Measurements from ENCODE around the gene PKD1.

The PKD1 gene

DNA sequence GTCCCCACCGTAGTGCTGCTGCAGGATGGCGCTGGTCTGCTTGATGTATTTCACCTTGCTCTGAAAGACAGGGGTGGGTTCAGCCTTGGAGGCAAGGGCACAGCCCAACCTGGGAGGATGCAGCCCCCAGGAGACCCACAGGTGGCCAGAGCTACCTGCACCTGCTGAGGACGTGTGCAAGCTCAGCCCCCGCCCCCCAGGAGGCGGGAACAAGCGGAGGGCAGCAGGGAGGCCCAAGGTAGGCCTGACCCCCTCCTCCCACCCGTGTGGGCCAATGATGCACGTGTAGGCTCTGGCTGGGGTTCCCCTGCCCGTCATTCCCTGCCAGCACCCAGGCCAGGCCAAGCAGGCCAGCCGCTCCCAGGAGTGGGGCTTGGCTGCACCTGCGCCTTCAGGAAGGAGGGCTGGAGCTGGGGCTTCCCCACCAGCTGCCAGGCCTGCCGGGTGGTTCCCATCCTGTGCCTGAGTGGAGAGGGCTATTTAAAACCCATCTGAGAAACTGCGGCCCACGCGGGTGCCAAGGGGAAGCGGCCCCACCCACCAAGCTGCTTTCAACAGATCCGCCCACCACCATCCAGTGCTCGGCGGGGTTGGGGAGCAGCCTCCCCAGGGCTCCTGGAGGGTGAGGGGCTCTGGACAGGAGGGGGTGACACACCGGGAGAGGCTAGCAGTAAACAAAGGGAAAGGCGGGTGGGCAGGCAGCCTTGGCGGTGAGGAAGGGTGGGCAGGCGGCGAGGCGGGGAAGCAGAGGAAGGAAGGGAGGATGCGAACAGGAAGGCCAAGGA is 91.8 kb downstream of the PKD1 start:
- no peak for DNase-seq

DNA sequence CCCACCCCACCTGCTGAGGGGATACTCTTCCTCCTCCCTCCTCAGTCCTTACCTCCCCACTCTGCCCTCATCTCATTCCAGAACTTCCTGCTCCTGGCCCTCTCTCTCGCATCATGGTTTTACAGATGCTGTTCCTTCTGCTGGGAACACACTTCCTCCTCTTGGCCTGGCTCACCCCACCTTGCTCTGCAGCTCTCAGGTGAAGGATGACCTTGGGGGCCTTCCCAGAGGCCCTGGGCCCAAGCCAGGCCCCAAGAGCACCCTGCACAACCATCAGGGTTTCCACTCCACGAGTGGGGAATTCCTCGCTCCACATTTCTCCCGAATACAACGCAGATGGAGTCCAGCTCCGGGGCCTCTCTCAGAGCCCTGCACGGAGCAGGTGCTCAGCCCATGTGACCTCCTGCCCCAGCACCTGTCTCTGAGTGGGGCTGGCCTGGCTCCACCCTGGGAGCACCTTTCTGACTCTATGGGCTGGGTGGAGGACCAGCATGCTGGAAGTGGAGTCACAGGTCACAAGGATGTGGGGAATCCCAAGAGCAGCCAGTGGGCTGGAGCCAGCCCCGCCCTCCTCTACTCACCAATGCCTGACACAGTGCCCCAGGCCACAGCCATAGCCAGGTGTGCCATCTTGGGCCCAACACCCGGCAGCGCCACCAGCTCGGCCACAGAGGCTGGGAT is 92.6 kb downstream of the PKD1 start:
- no peak for DNase-seq

DNA sequence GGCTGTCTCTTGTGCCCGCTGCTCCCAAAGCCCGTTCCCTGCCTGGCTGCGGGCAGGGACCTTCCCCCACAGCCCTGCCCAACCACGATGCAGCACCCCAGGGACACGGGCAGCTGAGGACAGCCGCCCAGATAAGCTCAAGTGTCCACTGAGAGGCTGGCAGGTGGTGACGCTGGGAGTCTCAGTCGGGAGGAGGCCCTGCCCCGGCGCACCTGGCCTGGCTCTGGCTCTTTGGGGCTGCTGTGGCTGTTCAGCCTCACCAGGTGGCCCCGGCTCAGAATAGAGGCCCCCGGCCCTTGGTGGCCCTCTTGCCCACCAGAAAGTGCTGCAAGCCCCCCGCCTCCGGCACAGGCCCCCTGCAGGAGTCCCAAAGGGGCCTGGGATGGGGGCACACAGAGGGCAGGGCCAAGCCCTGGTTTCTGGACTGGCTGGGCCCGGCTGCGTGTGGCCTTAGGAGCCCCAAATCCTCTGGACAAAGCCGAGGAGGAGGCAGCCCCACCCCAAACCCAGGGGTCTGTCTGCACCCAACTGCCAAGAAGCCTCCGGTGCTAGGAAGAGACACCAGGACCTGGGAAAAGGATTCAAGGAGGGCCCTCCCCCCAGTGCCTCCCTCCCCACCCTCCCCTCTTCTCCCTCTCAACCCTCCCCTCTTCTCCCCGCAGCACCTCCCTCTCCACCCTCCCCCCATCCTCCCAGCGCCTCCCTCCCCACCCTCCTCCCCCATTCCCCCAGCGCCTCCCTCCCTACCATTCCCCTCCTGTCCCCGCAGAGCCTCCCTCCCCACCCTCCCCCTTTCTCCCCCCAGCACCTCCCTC is 93.3 kb downstream of the PKD1 start:
- no peak for DNase-seq

DNA sequence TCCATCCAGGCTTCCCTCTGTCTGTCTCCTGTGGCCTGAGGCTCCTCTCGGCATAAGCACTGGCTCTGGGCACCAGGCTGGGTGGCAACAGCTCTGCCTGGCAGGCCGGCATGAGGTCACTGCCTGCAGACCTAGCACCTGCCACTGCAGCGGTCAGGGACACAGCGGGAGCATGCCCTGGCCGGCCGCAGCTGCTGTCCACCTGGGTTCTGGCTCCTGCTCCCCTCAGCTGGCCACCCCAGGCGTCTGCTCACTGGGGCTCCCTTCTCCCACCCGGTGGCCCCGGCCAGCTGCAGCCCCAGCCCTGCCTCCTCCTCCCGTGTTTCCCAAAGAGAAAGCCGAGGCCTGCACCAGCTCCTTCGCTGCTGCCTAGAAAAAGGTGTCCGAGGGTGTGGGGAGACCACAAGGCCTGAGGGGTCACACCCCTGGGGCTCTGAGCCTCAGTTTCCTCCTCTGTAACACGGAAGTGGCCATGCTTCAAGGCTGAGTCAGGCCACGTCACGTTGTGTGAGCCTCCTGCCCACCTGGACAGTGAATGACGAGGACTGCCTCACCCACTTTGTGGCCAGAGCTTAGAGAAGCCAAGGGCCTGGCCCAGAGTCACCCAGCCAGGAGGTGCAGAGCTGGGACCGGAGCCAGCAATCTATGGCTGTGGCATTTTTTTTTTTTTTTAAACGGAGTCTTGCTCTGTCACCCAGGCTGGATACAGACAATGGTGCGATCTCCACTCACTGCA is 94.7 kb downstream of the PKD1 start:
- no peak for DNase-seq

DNA sequence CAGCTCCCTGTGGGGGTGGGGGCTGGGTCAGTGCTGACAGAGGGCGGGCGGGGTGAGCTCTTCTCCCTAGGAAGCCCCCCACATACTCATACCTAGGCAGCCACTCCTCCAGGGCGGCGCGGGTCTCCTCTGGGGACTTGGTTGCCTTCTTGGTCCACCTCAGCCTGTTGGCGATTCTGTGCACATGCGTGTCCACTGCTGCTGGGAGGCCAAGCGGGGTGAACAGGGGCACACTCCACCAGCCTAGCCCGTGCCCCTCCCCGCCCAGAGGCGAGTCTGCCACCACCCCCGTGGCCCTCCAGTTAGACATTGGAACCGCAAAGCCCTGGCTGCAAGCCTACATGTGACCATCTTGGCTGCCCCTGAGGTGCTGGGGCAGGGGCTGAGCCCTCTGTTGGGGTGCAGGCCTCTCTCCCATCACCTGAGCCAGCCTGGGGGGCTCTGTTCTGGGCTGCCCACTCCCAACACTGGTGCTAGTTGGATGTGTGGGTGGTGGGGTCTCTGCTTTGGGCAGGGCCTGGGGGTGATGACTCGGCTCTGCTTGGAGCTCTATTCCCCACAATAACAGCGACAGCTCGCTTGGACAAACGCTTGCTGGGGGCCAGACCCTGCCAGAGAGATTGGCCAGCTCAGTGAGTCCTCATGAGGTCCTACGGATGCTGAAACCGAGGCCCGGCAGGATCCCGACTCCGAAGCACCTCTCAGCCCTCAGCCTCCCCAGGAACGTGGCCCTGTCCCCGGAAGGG is 95.5 kb downstream of the PKD1 start:
- DNase-seq = no peak

DNA sequence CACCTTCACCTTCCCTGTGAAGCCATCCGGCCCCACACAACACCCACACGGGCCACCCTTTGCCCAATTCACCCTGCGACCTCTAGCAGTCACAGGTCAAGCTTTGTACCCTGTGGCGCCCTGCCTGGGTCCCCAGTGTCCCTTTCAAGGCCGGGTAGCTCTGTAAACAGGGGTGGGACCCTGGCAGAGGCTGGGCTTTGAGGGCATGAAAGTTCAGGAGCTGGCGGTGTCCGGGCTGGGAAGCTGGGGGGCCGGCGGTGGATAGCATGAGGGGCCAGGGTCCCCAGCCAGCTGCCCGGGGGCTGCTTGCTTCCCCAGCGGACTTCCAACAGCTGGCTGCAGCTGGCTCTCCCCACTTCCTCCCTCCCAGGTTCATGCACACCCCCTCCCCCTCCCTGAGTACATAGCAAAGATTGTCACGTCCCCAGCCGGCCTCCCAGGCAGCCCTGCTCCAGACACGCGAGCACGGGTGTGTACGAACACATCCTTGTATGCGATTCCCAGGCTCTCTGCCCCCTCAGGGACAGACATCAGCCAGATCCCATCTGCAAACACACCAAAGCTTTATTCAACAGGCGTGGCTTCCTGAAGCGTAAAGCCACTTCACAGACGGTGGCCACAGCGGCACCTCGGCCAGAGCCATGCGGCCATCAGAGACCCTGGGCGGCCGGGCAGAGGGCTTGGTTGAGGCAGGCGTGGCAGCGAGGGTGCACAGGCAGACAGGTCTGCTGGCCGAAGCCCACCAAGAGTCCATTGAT is 96.2 kb downstream of the PKD1 start:
- DNase-seq = no peak
